Osteoblast (primary cell): ENCODE measurements around the gene ZNF148. TPM values are rescaled to one million over a fixed set of nuclear protein-coding genes. Genes with fewer than 3 reads are reported as not detected.
A peak's percentile ranks its signal among the peaks of the same experiment; 100 is the strongest.

Source experiments
- DNase-seq: peaks from one replicate; pipeline ENCODE4 v3.0.0; 2011; ENCODE audit warnings: low spot score, mixed read lengths; ENCODE audit not compliant: insufficient read length; ENCODE audit errors: missing footprints
- H2AFZ ChIP-seq: 2 replicates; pipeline ENCODE4 v1.6.0; 2011; ENCODE audit warnings: mild to moderate bottlenecking, low read length
- H3K27ac ChIP-seq: 2 replicates; pipeline ENCODE4 v1.5.1; 2011; ENCODE audit warnings: mild to moderate bottlenecking, low read depth, low read length, moderate library complexity
- H3K27me3 ChIP-seq: 2 replicates; pipeline ENCODE4 v1.6.0; 2012; ENCODE audit warnings: mild to moderate bottlenecking, control low read depth, inconsistent platforms, low read length, moderate library complexity; ENCODE audit not compliant: insufficient read depth
- H3K36me3 ChIP-seq: 2 replicates; pipeline ENCODE4 v1.5.1; 2011; ENCODE audit warnings: mild to moderate bottlenecking, low read length, control low read depth, moderate library complexity; ENCODE audit not compliant: insufficient read depth
- H3K4me1 ChIP-seq: 2 replicates; pipeline ENCODE4 v1.5.1; 2011; ENCODE audit warnings: mild to moderate bottlenecking, low read length, control low read depth, moderate library complexity; ENCODE audit not compliant: insufficient read depth
- H3K4me2 ChIP-seq: 2 replicates; pipeline ENCODE4 v1.6.0; 2011; ENCODE audit warnings: mild to moderate bottlenecking, low read length; ENCODE audit not compliant: insufficient read depth
- H3K4me3 ChIP-seq: fragments of 200-600 bp; sonication (generic); 3 replicates; pipeline ENCODE4 v1.5.1; 2012; ENCODE audit warnings: mild to moderate bottlenecking, low read length, inconsistent platforms; ENCODE audit not compliant: insufficient read depth
- H3K79me2 ChIP-seq: 2 replicates; pipeline ENCODE4 v1.6.0; 2012; ENCODE audit warnings: mild to moderate bottlenecking, low read length, control low read depth, inconsistent platforms; ENCODE audit not compliant: insufficient read depth
- H3K9me3 ChIP-seq: 2 replicates; pipeline ENCODE4 v1.5.1; 2011; ENCODE audit warnings: low read depth, low read length, control low read depth
- H4K20me1 ChIP-seq: 2 replicates; pipeline ENCODE4 v1.6.0; 2012; ENCODE audit warnings: mild to moderate bottlenecking, low read length, control low read depth; ENCODE audit not compliant: insufficient read depth
- total RNA-seq: library from RNA; depleted of rRNA; stranded (reverse); fragments of >200 nt; gene quantifications from 2 replicates; pipeline ENCODE4 v1.2.3, GENCODE V29; 2012
- TF ChIP-seq, protein P1 (sequence below): IDR thresholded peaks from 2 replicates; pipeline ENCODE4 v1.5.1; 2011; ENCODE audit warnings: mild to moderate bottlenecking, low read depth, low read length, moderate library complexity; ENCODE audit errors: extremely low read depth

ZNF148 gene
- total RNA-seq, 1 donor, result 38.4 TPM

GRCh38 chr3:125337506-125337905, 37.6 kb downstream of the ZNF148 start:
- Histone ChIP-seq H3K4me2 (no peak overlapping the region), H3K36me3 (no peaks in the 10 kb centered on the region), H3K79me2 (peaks cover 98% of the 10 kb centered on the region), H3K4me3 (no peak overlapping the region), H4K20me1 (peaks cover 64% of the 10 kb centered on the region), H2AFZ (no peak overlapping the region), H3K9me3 (no peaks in the 10 kb centered on the region), H3K4me1 (peaks cover 3% of the 10 kb centered on the region), H3K27ac (no peak overlapping the region), H3K27me3 (no peaks in the 10 kb centered on the region)
- TF ChIP-seq, protein P1, sequence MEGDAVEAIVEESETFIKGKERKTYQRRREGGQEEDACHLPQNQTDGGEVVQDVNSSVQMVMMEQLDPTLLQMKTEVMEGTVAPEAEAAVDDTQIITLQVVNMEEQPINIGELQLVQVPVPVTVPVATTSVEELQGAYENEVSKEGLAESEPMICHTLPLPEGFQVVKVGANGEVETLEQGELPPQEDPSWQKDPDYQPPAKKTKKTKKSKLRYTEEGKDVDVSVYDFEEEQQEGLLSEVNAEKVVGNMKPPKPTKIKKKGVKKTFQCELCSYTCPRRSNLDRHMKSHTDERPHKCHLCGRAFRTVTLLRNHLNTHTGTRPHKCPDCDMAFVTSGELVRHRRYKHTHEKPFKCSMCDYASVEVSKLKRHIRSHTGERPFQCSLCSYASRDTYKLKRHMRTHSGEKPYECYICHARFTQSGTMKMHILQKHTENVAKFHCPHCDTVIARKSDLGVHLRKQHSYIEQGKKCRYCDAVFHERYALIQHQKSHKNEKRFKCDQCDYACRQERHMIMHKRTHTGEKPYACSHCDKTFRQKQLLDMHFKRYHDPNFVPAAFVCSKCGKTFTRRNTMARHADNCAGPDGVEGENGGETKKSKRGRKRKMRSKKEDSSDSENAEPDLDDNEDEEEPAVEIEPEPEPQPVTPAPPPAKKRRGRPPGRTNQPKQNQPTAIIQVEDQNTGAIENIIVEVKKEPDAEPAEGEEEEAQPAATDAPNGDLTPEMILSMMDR, result no peak
- no peak for DNase-seq

GRCh38 chr3:125334675-125335560, 40.2 kb downstream of the ZNF148 start:
- Histone ChIP-seq H4K20me1 (peaks cover 55% of the 10 kb centered on the region), H2AFZ (no peak overlapping the region), H3K79me2 (peaks cover 96% of the 10 kb centered on the region), H3K27ac (peak overlapping the region; percentile 16), H3K4me2 (peak overlapping the region; percentile 10), H3K4me1 (peaks cover 7% of the 10 kb centered on the region), H3K36me3 (no peaks in the 10 kb centered on the region), H3K27me3 (no peaks in the 10 kb centered on the region), H3K9me3 (no peaks in the 10 kb centered on the region), H3K4me3 (no peak overlapping the region)
- peak; percentile 70 for DNase-seq
- TF ChIP-seq, protein P1, result no peak

- H3K36me3 ChIP-seq, result no peaks in the 10 kb centered on the region
- H3K27me3 ChIP-seq, result no peaks in the 10 kb centered on the region
- H3K4me1 ChIP-seq, result peaks cover 7% of the 10 kb centered on the region
- DNase-seq, result no peak
- H3K4me2 ChIP-seq, result no peak overlapping the region
- H3K4me3 ChIP-seq, result no peak overlapping the region
- peaks cover 36% of the 10 kb centered on the region for H4K20me1 ChIP-seq
- no peaks in the 10 kb centered on the region for H3K9me3 ChIP-seq
- H2AFZ ChIP-seq, result no peak overlapping the region
- TF ChIP-seq, protein P1, result no peak
- peaks cover 84% of the 10 kb centered on the region for H3K79me2 ChIP-seq
- H3K27ac ChIP-seq, result no peak overlapping the region
Measured at GRCh38 chr3:125332504-125332903, 42.6 kb downstream of the ZNF148 start.

DNA sequence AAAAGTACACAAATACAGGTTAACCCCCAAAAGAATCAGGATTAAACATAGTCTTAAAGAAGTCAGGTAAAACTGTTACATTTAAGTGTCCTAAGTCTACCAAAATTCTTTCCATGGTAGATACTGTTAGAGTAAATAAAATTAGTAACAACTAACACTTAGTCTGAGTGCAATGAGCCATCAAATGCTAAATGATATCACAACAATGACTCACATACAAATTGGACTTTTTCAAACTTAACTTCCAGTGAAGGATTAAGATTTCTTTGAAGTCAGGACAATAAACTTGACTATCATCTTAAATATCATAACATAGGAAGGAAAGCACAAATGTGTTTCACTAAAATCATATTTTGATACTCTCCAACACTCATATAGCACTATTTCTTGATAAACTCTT, 43.9 kb downstream of the ZNF148 start:
- Histone ChIP-seq H3K27ac (no peak overlapping the region), H3K79me2 (peaks cover 80% of the 10 kb centered on the region), H3K4me2 (no peak overlapping the region), H2AFZ (no peak overlapping the region), H3K4me3 (no peak overlapping the region), H3K4me1 (peaks cover 7% of the 10 kb centered on the region), H3K9me3 (no peaks in the 10 kb centered on the region), H3K27me3 (no peaks in the 10 kb centered on the region), H3K36me3 (no peaks in the 10 kb centered on the region), H4K20me1 (peaks cover 35% of the 10 kb centered on the region)
- DNase-seq, result no peak
- TF ChIP-seq, protein P1, result no peak
